GDM1 (cell line): ENCODE measurements around the gene LMNTD1.
"Not testable (repeated sequence)": the region's sequence is repeated elsewhere in the genome, so short reads cannot be mapped to it uniquely, and the experiment has no call there.

Experiments
- DNase-seq: peaks from one replicate; lab custom pipeline; 2025; lab: John Stamatoyannopoulos, UW

Gene LMNTD1, protein sequence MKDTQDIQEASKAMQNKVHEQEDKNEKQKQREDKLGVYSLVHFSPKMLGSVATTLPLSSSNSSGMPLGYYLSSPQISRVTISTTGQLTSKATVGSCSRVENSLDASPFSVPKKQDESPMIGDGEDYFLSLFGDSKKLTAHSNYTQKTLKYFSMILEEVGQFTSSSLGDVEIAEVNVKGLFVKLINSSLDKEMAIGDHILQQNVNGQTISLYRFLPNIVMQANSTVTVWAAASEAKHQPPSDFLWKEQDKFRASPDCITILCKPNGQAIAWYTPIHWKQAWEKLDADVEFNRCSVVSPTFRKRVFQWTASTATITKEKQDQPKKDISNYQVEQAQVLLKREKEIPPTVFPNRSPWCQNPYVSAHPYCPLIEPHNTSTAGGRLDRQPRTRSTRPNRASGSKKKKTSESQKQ

DNA sequence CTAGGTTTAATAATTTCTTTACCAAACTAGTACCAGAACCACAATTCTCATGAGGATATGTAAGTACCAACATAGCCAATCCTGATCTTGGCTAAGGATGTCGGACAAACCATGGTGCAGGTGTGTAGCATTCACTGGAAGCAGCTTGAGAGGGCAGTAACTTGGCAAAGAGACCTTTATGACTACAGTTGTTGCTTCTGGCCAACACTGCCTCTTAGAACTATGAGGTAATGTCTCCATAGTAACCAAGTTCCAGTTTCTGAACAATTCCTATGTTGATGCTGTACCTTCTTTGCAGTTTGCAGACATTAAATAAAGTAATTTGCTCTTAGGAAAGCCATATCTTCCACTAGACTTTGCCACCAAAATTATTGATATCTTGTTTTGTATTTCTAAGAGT, at the start of gene LMNTD1:
LMNTD1 (minus strand) TSS at position 186 of the 400 bp plus-strand sequence. CDS start 324 bp downstream, outside the sequence.
- DNase-seq: no peak

DNA sequence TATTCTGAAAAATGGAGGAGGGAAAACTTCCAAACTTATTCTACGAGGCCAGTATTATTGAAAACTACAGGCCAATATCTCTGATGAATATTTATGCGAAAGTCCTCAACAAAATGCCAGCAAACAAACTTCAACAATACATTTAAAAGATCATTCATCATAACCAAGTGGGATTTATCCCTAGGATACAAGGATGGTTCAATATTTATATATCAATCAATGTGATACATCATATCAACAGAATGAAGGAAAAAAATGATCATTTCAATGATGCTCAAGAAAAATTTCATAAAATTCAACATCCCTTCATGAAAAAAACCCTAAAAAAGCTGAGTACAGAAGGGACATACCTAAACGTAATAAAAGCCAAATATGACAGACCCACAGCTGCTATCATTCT, 45.9 kb upstream of the LMNTD1 start:
- DNase-seq: no peak

- DNase-seq: not testable (repeated sequence)
These were observed 42.4 kb upstream of the LMNTD1 start for GRCh38 chr12:25595496-25595895.

- no peak for DNase-seq
These were observed 41.3 kb upstream of the LMNTD1 start for GRCh38 chr12:25594376-25594775.

GRCh38 chr12:25592725-25593495, 39.8 kb upstream of the LMNTD1 start:
- no peak for DNase-seq

GRCh38 chr12:25591144-25591543, 38.1 kb upstream of the LMNTD1 start:
- peak; percentile 40 for DNase-seq

DNA sequence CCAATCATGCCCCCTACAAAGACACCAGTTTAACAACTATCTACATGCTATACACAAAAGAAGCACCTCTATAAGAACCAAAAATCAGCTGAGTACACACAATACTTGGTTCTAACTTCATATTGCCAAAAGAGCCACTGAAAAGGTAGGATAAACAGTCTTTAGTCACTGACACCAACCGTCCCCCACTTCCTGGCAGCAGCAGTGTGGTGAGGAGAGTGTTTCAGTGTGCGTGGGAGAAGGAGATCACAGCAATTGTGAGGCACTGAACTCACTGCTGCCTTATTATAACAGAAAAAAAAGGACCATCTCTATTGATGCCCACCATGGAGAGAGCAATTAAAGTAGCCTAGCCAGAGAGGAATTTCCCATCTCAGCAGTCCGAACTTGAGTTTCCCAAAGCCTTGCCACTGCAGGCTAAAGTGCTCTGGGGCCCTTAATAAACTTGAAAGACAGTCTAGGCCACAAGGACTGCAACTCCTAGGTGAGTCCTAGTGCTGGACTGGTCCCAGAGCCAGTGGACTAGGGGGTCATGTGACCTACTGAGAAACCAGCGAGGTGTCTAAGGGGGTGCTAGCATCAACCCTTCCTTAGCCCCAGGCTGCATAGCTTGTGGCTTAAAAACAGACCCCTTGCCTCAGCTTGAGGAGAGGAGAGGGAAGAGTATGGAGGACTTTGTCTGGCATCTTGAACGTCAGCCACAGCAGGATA, 37.1 kb upstream of the LMNTD1 start:
- DNase-seq: peak; percentile 39

DNA sequence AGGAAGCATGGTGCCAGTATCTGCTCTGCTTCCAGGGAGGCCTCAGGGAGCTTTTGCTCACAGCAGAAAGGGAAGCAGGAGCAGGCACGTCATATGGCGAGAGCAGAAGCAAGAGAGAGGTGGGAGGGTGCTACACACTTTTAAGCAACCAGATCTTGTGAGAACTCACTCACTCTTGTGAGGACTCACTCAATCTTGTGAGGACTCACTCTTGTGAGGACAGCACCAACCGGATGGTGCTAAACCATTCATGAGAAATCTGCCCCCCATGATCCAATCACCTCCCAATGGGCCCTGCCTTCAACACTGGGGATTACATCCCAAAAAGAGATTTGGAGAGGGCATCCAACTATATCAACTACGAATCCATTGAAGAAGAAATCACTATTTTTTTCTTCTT, 34.3 kb upstream of the LMNTD1 start:
- DNase-seq: no peak

GRCh38 chr12:25585662-25586061, 32.6 kb upstream of the LMNTD1 start:
- no peak for DNase-seq

GRCh38 chr12:25585021-25585523, 32.0 kb upstream of the LMNTD1 start:
- DNase-seq: no peak

DNA sequence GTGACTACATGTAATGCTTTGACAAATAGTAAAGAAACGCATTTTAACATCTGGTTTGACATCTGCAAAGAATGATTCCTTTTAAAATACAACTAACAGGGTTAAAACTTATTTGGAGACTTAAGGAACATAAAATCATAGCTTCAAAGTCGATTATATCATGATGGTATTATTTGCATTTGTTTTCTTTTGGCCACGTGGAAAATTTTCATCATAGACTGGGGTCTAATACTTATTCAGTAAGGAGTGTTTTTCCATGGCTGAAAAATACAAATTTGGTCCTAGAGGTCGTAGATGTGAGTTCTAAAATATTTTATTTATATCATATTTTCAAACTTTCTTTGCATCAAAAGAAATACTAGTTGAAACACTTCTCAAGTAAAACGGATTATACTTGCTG, 31.5 kb upstream of the LMNTD1 start:
- no peak for DNase-seq

DNA sequence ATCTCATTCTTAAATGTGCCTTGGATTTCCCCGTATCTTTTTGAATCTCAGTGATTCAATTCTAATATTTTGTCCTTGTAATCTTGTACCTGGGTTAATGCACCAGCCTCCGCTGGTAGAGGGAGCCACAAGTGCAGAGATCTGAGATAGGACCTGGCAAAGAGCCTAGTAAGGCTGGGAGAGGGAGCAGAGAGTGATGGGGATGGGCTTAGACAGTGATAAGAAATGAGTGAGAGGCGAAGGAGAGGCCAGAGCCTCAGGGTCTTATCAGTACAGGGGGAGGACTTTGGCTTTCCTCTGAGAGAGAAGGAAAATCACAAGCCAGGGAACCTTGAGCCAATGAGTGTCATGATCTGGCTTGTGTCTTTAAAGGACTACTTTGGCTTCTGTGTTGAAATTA, 30.5 kb upstream of the LMNTD1 start:
- no peak for DNase-seq

- no peak for DNase-seq
These were observed 28.0 kb upstream of the LMNTD1 start for GRCh38 chr12:25581067-25581466.

DNA sequence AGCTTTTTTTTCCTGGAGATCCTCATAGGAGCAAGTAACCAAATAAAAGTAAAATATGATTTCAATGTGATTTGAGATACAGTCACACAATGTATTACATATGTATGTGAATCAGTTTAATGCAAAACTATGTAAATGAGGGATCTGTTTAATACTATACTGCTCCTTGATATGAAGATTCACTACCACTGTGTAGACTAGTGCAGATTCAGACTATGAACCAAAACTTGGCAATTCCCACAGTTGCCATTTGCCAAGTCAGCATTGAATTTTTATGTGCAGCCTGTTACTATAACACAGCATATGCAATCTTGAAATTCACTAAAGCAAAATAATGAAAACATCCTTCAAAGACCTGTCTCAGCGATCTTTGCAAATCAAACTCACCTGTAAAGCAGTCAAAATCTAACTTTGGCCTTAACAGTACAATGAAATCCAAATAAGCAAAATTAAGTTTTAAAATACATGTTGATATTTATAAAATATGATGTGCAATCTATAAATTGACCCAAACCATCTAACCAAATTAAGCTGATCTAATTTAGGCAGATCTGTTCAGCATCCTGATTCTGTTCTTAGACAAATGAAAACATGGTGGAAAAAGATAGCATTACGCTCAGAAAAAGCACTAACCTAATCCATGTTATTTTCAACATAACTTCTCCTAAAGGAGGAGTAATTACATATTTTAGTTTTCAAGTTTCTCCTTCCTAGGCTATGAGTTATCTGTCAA, 25.5 kb upstream of the LMNTD1 start:
- DNase-seq: no peak

DNA sequence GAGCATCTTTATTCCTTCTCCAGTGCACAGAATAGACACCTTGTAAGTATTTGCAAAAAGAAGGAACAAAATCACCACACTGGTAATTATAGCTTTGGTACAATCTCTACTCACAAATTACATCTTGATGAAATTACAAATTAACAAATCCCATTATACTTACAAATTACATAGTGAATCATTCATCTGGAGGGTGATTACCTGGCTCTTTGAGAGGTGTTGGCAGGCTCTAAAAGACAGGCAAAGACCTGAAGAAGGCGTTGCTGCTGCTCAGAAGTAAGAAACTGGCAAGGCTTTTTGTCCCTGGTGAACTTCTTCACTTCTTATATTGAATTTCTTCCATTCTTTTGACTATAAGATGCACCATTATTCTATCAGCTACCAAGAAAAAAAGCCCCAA, 21.7 kb upstream of the LMNTD1 start:
- no peak for DNase-seq

DNA sequence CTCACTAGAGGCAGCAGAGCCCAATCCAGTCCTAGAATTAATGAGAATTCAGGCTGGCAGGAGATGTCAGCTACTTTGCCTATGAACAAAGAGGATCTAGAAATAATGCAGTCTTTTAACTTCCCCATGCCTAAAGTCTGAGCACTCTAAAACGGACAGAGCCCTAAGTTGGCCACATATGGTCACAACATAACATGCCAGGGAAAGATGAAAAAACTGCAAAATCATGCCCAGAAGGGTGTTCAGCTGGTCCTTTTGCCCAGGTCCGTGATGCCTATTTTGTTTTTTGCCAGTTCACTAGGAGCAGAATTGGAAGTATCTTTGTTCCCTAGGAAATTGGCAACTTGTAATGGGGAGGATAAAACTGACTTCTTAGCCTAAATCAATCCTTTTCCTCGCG, 20.3 kb upstream of the LMNTD1 start:
- DNase-seq: no peak

- no peak for DNase-seq
These were observed 17.3 kb upstream of the LMNTD1 start for GRCh38 chr12:25570418-25570817.

GRCh38 chr12:25566202-25566949, 13.3 kb upstream of the LMNTD1 start:
- no peak for DNase-seq

- DNase-seq: no peak
These were observed 5.5 kb upstream of the LMNTD1 start for GRCh38 chr12:25558586-25558985.

- no peak for DNase-seq
These were observed 4.8 kb upstream of the LMNTD1 start for GRCh38 chr12:25557830-25558436.

DNA sequence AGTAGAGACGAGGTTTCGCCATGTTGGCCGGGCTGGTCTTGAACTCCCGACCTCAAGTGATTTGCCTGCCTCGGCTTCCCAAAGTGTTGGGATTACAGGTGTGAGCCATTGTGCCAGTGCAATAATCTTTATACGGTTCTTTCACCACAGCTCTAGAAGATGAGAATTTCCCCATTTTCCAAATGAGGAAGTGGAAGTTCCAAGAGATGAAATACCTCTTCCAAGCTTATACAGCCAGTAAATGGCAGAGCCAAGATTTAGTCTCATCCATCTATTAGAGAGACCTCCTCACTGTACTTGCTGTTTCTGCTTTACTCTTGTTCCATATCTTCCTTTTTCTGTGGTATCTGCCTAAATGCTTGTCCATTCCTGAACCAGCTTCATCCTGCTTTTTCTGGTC, 3.1 kb upstream of the LMNTD1 start:
- no peak for DNase-seq
